ENCODE data around the gene NMT1. TPM values are rescaled to one million over a fixed set of nuclear protein-coding genes. Genes with fewer than 3 reads are reported as not detected.

NMT1 gene
- total and polyA plus RNA-seq, 2 of the 13 experiments (the other 11 are each of a cell fraction or from before 2014, with no cell fraction given) = 75.7 to 142 TPM

- TF ChIP-seq EP300 (IDR thresholded peaks at IDR 0.05; ENCODE audit: low read depth in 2 of 2, low read length in 2 of 2) = peak; percentile 22 to 59; a peak in 2 of 4 replicates
- TF ChIP-seq EP300 (CRISPR knock-in tag; IDR thresholded peaks at IDR 0.05; ENCODE audit: borderline replicate concordance) = 0 out of 2 replicates have a peak, but pooled peaks have one; percentile 24
- 0 out of 2 replicates have a peak, but pooled peaks have one; percentile 24 for TF ChIP-seq KDM1A (CRISPR knock-in tag; IDR thresholded peaks at IDR 0.05)
- 0 out of 2 replicates have a peak, but pooled peaks have one; percentile 29 for TF ChIP-seq ZBTB20 (CRISPR knock-in tag; IDR thresholded peaks at IDR 0.05; ENCODE audit: borderline replicate concordance, low read depth)
- TF ChIP-seq ZNF501 (CRISPR knock-in tag; IDR thresholded peaks at IDR 0.05) = peak; percentile 87
- TF ChIP-seq, protein P1, sequence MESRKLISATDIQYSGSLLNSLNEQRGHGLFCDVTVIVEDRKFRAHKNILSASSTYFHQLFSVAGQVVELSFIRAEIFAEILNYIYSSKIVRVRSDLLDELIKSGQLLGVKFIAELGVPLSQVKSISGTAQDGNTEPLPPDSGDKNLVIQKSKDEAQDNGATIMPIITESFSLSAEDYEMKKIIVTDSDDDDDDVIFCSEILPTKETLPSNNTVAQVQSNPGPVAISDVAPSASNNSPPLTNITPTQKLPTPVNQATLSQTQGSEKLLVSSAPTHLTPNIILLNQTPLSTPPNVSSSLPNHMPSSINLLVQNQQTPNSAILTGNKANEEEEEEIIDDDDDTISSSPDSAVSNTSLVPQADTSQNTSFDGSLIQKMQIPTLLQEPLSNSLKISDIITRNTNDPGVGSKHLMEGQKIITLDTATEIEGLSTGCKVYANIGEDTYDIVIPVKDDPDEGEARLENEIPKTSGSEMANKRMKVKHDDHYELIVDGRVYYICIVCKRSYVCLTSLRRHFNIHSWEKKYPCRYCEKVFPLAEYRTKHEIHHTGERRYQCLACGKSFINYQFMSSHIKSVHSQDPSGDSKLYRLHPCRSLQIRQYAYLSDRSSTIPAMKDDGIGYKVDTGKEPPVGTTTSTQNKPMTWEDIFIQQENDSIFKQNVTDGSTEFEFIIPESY (CRISPR knock-in tag; IDR thresholded peaks at IDR 0.05) = peak; percentile 77
- TF ChIP-seq, protein P2, sequence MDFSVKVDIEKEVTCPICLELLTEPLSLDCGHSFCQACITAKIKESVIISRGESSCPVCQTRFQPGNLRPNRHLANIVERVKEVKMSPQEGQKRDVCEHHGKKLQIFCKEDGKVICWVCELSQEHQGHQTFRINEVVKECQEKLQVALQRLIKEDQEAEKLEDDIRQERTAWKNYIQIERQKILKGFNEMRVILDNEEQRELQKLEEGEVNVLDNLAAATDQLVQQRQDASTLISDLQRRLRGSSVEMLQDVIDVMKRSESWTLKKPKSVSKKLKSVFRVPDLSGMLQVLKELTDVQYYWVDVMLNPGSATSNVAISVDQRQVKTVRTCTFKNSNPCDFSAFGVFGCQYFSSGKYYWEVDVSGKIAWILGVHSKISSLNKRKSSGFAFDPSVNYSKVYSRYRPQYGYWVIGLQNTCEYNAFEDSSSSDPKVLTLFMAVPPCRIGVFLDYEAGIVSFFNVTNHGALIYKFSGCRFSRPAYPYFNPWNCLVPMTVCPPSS (IDR thresholded peaks at IDR 0.05) = no peak
- TF ChIP-seq, protein P3, sequence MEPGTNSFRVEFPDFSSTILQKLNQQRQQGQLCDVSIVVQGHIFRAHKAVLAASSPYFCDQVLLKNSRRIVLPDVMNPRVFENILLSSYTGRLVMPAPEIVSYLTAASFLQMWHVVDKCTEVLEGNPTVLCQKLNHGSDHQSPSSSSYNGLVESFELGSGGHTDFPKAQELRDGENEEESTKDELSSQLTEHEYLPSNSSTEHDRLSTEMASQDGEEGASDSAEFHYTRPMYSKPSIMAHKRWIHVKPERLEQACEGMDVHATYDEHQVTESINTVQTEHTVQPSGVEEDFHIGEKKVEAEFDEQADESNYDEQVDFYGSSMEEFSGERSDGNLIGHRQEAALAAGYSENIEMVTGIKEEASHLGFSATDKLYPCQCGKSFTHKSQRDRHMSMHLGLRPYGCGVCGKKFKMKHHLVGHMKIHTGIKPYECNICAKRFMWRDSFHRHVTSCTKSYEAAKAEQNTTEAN (CRISPR knock-in tag; conservative IDR thresholded peaks at IDR 0.05) = peak; percentile 43; the same call in 1 of the 2 replicates
- peak; percentile 77 for TF ChIP-seq STAG1 (CRISPR knock-in tag; IDR thresholded peaks at IDR 0.05)
- no peak for TF ChIP-seq KLF12 (CRISPR knock-in tag; IDR thresholded peaks at IDR 0.05; ENCODE audit: borderline replicate concordance)
- TF ChIP-seq, protein P4, sequence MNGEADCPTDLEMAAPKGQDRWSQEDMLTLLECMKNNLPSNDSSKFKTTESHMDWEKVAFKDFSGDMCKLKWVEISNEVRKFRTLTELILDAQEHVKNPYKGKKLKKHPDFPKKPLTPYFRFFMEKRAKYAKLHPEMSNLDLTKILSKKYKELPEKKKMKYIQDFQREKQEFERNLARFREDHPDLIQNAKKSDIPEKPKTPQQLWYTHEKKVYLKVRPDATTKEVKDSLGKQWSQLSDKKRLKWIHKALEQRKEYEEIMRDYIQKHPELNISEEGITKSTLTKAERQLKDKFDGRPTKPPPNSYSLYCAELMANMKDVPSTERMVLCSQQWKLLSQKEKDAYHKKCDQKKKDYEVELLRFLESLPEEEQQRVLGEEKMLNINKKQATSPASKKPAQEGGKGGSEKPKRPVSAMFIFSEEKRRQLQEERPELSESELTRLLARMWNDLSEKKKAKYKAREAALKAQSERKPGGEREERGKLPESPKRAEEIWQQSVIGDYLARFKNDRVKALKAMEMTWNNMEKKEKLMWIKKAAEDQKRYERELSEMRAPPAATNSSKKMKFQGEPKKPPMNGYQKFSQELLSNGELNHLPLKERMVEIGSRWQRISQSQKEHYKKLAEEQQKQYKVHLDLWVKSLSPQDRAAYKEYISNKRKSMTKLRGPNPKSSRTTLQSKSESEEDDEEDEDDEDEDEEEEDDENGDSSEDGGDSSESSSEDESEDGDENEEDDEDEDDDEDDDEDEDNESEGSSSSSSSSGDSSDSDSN (CRISPR knock-in tag; IDR thresholded peaks at IDR 0.05) = peak; percentile 68
- no peak for TF ChIP-seq ZFP1 (CRISPR knock-in tag; IDR thresholded peaks at IDR 0.05)
- TF ChIP-seq GABPB1 (CRISPR knock-in tag; IDR thresholded peaks at IDR 0.05) = peak; percentile 59
- 0 out of 2 replicates have a peak, but pooled peaks have one; percentile 72 for TF ChIP-seq ZNF720 (CRISPR knock-in tag; IDR thresholded peaks at IDR 0.05)
- TF ChIP-seq MXI1 (IDR thresholded peaks at IDR 0.05; ENCODE audit: borderline replicate concordance, low read depth, low read length) = peak; percentile 53; the same call in 1 of the 3 replicates
- TF ChIP-seq NFKBIZ (CRISPR knock-in tag; IDR thresholded peaks at IDR 0.05) = no peak
- peak; percentile 4; the same call in 1 of the 2 replicates for TF ChIP-seq TRAFD1 (CRISPR knock-in tag; IDR thresholded peaks at IDR 0.05; ENCODE audit: borderline replicate concordance)
- peak; percentile 93 for TF ChIP-seq SMYD3 (CRISPR knock-in tag; IDR thresholded peaks at IDR 0.05)
- peak; percentile 89 for TF ChIP-seq ZNF740 (CRISPR knock-in tag; IDR thresholded peaks at IDR 0.05)
- no peak for TF ChIP-seq ATF7 (IDR thresholded peaks at IDR 0.05)
- no peak for TF ChIP-seq ATF7 (CRISPR knock-in tag; IDR thresholded peaks at IDR 0.05)
Observed at GRCh38 chr17:45149037-45149668, 88.0 kb downstream of the NMT1 start (continued).

All from HepG2 (cell line).